Thyroid gland (tissue), 4 donors: ENCODE results near the gene PIF1. TPM values are rescaled to one million over a fixed set of nuclear protein-coding genes. Genes with fewer than 3 reads are reported as not detected.

Source experiments
- DNase-seq, 2 donors: peaks; one replicate each; pipeline ENCODE4 v3.0.0-alpha.2; 2019
- H3K27ac ChIP-seq, 3 donors: fragments of 200-600 bp; sonication (generic); 1 replicate in 2 of 3; 2 replicates in 1 of 3; pipeline ENCODE4 v1.5.1; 2016 to 2019; ENCODE audit warnings: mild to moderate bottlenecking in 1 of 3, moderate library complexity in 1 of 3
- H3K27me3 ChIP-seq: fragments of 200-600 bp; sonication (generic); one replicate; pipeline ENCODE4 v1.5.1; 2019
- H3K36me3 ChIP-seq, 2 donors: fragments of 200-600 bp; sonication (generic); one replicate each; pipeline ENCODE4 v1.5.1; 2016 to 2019
- H3K4me1 ChIP-seq, 2 donors: fragments of 200-600 bp; sonication (generic); one replicate each; pipeline ENCODE4 v1.5.1; 2017 to 2019
- H3K4me3 ChIP-seq, 3 donors: fragments of 200-600 bp; sonication (generic); replicated peaks in 1 of 3; 1 replicate in 2 of 3; 2 replicates in 1 of 3; pipeline ENCODE4 v1.5.1; 2016; ENCODE audit warnings: mild to moderate bottlenecking in 1 of 3
- H3K9me3 ChIP-seq: fragments of 200-600 bp; sonication (generic); one replicate; pipeline ENCODE4 v1.5.1; 2017
- POLR2A ChIP-seq, 2 donors: fragments of 450-650 bp; IDR thresholded peaks; one replicate each; pipeline ENCODE4 v1.6.1; 2017; ENCODE audit warnings: antibody characterized with exemption in 2 of 2, mild to moderate bottlenecking in 2 of 2, moderate library complexity in 1 of 2
- WGBS, 2 donors: methylation state at CpG; one replicate each; pipeline ENCODE4 v1.1.5; 2017; 5-methylcytosine and 5-hydroxymethylcytosine counted together
- intact Hi-C: fragments of 100-400 bp; cut with DNase I; formaldehyde crosslinking; loops from one replicate; pipeline ENCODE4 v1.15.1; 2023
- total RNA-seq, 4 donors: library from RNA; depleted of rRNA; stranded (reverse); fragments of >200 nt; gene quantifications; one replicate each; pipeline ENCODE4 v1.2.3, GENCODE V29; 2016
- TF ChIP-seq, protein P1 (sequence below), 6 experiments: fragments of 200-600 bp in 3 of 6; fragments of 450-650 bp in 3 of 6; sonication (generic) in 3 of 6; IDR thresholded peaks; one replicate each; pipeline ENCODE4 v1.5.1; 2016 to 2019; ENCODE audit warnings: antibody characterized with exemption in 6 of 6, mild to moderate bottlenecking in 2 of 6, inconsistent platforms in 1 of 6, moderate library complexity in 1 of 6

The PIF1 gene
- total RNA-seq, 4 donors from 2014 or later = 0.33 to 1.1 (median 0.54) TPM; not detected in 1

DNA sequence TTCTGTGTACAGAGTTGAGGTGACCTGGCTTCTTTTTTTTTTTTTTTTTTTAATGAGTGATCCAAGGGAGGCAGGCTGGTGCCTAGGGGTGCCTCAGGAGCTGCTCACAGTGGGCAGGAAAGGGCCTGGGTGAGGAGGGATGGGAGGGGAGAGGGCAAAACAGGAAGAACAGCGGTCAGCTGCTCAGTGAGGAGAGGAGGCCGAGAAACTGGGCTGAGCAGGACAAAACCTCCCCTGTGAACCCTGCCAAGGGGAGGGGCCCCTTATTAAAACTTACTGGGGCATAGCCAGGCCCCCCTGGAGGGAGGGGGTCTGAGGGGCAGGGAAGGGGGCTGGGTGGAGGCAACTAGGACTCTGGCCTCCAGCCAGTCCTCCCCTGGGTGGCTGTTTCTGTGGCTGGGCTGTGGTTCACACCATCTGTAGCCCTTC, 19.8 kb upstream of the PIF1 start:
- intact Hi-C loops = loop anchor here (5.0 to 10.0 kb wide), 2 partner anchors 47 to 140 kb away; partner anchors contain the start of gene SPG21
- TF ChIP-seq, protein P1, sequence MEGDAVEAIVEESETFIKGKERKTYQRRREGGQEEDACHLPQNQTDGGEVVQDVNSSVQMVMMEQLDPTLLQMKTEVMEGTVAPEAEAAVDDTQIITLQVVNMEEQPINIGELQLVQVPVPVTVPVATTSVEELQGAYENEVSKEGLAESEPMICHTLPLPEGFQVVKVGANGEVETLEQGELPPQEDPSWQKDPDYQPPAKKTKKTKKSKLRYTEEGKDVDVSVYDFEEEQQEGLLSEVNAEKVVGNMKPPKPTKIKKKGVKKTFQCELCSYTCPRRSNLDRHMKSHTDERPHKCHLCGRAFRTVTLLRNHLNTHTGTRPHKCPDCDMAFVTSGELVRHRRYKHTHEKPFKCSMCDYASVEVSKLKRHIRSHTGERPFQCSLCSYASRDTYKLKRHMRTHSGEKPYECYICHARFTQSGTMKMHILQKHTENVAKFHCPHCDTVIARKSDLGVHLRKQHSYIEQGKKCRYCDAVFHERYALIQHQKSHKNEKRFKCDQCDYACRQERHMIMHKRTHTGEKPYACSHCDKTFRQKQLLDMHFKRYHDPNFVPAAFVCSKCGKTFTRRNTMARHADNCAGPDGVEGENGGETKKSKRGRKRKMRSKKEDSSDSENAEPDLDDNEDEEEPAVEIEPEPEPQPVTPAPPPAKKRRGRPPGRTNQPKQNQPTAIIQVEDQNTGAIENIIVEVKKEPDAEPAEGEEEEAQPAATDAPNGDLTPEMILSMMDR (IDR thresholded peaks at IDR 0.05) = no peak
- peak in 1 of 2 donors; percentile 60 for TF ChIP-seq POLR2A (IDR thresholded peaks at IDR 0.05)
- DNase-seq = peak; percentile 82 to 90
- Histone ChIP-seq H3K4me3 (peak overlapping the region in 1 of 3 donors; percentile 18), H3K27me3 (no peaks in the 10 kb centered on the region), H3K9me3 (no peaks in the 10 kb centered on the region), H3K27ac (peak overlapping the region; percentile 81 to 95 (median 93)), H3K4me1 (peaks cover 73 to 79% of the 10 kb centered on the region in 2 donors), H3K36me3 (peaks cover 5 to 16% of the 10 kb centered on the region in 2 donors)
- 4 to 6% methylated on average over 2 of the region's 2 CpGs for WGBS, 2 donors

DNA sequence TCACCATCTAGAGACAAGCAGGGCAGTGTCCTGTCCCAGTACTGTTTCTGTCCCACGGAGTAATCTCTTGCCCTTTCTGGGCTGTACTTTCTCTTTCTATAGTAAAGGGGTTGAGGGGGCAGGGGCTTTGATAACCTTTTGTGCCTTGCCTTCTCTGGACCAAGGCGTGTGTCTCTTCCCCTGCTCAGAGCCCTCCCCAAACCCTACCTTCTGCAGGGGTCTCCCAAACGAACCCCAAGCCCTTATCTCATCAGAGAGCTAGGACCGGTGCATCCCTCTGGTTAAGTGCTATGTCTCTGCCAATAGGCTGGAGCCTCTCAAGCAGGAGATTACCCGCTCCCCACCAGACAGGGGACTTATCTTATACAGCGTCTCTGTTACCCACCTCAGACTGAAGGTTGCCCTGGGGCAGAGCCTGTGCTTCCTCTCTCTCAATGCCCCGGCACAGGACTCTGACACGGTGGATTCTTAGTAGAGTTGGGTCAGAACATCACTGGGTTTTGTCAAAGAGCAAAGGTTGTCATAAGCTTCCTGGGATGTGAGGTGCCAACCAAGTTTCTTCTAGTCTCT, 19.2 kb upstream of the PIF1 start:
- H3K27ac ChIP-seq = peak overlapping the region; percentile 81 to 95 (median 93)
- WGBS, 2 donors = 39 to 43% methylated on average over 8 of the region's 8 CpGs
- no peak for DNase-seq
- intact Hi-C loops = loop anchor here (5.0 to 10.0 kb wide), 2 partner anchors 48 to 140 kb away; partner anchors contain the start of gene SPG21
- H3K4me3 ChIP-seq = peak overlapping the region in 1 of 3 donors; percentile 97
- no peaks in the 10 kb centered on the region for H3K9me3 ChIP-seq
- TF ChIP-seq, protein P1 (IDR thresholded peaks at IDR 0.05) = no peak
- TF ChIP-seq POLR2A (IDR thresholded peaks at IDR 0.05) = no peak
- peaks cover 2 to 12% of the 10 kb centered on the region in 2 donors for H3K36me3 ChIP-seq
- no peaks in the 10 kb centered on the region for H3K27me3 ChIP-seq
- H3K4me1 ChIP-seq = peaks cover 68 to 73% of the 10 kb centered on the region in 2 donors

DNA sequence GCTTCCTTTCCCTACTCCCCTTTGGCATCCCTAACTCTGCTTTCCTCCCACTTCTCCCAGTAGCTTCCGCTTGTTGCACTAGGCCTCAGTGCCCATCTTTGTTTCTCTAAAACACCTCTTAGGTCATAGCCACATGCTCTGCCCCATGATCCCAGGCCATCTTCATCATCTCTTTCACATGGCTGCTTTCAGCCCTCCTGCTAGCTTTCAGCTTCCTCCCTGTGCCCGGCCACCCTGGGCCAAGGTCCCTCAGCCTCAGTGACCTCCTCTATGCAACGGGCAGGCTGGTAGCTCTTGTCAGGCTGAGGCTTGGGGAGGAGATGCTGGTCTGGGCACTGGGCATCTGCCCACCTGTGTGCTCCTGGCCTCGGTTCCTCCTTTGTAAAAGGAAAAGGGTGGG, 18.5 kb upstream of the PIF1 start:
- peaks cover 66 to 67% of the 10 kb centered on the region in 2 donors for H3K4me1 ChIP-seq
- 62 to 74% methylated on average over 4 of the region's 4 CpGs for WGBS, 2 donors
- peaks cover 0 to 5% of the 10 kb centered on the region in 2 donors for H3K36me3 ChIP-seq
- no peak for DNase-seq
- intact Hi-C loops = loop anchor here (10.0 kb wide), 1 partner anchor 141 kb away; the partner anchor contains the start of gene SPG21
- TF ChIP-seq POLR2A (IDR thresholded peaks at IDR 0.05) = no peak
- TF ChIP-seq, protein P1 (IDR thresholded peaks at IDR 0.05) = no peak
- H3K27ac ChIP-seq = peak overlapping the region; percentile 81 to 95 (median 93)
- no peaks in the 10 kb centered on the region for H3K9me3 ChIP-seq
- H3K27me3 ChIP-seq = no peaks in the 10 kb centered on the region
- H3K4me3 ChIP-seq = peak overlapping the region in 1 of 3 donors; percentile 97

DNA sequence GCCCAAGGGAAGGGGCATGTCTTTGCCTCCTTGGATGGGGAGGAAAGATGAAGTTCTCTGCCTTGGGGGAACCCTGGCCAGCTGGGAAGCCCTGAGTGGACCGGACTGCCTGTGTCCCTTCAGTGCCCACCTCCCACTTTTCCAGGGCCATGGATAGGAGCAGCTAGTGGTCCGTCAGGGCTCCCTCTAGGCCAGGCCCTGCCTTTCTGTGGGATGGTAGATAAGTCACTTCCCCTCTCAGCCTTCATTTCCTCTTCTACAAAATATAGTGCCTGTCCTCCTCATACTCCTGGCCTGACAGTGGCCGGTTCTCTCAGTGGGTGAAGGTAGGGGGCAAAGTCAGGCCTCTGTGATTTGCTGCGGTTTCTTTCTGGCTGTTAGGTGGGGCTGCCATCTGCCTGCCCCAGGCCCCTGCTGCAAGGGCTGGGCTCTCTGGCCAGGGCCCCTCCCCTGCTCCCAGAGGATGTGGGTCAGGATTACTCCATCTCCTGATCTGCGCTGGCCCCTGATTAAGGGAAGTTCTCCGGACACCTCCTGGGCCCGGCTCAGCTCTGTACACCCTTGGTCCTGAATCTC, 17.6 kb upstream of the PIF1 start:
- intact Hi-C loops = loop anchor here (10.0 kb wide), 1 partner anchor 142 kb away; the partner anchor contains the start of gene SPG21
- Histone ChIP-seq H3K4me1 (peaks cover 56 to 57% of the 10 kb centered on the region in 2 donors), H3K36me3 (no peaks in the 10 kb centered on the region), H3K27me3 (no peaks in the 10 kb centered on the region), H3K4me3 (peak overlapping the region; percentile 11 to 97 (median 88)), H3K27ac (peak overlapping the region; percentile 81 to 95 (median 93)), H3K9me3 (no peaks in the 10 kb centered on the region)
- DNase-seq = peak; percentile 46 to 48
- TF ChIP-seq POLR2A (IDR thresholded peaks at IDR 0.05) = no peak
- TF ChIP-seq, protein P1 (IDR thresholded peaks at IDR 0.05) = no peak
- WGBS, 2 donors = 54 to 59% methylated on average over 7 of the region's 7 CpGs
